Kidney glomerular epithelial cell (primary cell): Measurements from ENCODE around the gene PLXNA3.

Source experiments
- DNase-seq: peaks from one replicate; lab custom pipeline; 2025; lab: John Stamatoyannopoulos, UW

PLXNA3 gene

DNA sequence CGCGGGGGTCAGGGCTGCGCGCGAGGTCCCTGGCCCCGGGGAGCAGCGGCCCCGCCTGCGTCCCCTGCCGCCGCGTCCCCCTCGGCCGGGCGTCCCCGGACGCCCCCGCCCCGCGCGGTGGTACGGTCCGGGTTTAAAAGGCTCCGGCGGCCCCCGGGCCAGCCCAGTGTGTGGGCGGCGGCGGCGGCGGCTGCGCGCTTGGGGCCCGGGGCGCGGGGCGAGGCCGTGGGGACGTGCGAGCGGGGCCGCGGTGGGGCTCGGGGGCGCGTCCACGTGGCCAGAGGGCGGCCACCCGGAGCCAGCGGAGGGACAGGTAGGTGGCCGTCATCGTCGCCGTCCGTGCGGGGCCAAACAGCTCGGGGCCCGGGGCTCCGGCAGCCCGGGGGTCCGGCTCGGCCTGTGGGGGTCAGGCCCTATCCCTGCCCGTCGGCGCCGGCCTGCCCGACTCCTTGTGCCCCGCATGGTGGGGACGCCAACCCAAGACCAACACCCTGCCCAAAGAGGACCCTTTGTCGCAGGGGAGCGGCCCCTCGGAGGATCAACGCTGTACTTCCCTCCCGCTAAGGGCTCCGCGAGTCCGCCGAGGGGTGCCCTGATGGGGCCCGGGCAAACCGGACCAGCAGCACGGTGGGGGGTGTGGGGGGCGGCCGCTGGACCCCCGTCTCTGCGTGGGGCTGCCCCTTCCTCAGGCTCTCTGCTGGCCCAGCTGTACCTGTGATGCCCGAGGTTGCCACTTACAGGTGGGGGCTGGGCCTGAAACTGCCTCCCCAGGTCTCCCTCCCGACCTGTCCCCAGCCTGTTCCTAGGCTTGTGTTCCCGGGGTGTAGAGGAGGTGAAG, at the start of gene PLXNA3:
PLXNA3 (plus strand) TSS at position 166 of the 838 bp plus-strand sequence. CDS start 1,903 bp downstream, outside the sequence.
- no peak for DNase-seq

GRCh38 chrX:154408659-154409221, 49.3 kb upstream of the PLXNA3 start:
- DNase-seq = no peak

DNA sequence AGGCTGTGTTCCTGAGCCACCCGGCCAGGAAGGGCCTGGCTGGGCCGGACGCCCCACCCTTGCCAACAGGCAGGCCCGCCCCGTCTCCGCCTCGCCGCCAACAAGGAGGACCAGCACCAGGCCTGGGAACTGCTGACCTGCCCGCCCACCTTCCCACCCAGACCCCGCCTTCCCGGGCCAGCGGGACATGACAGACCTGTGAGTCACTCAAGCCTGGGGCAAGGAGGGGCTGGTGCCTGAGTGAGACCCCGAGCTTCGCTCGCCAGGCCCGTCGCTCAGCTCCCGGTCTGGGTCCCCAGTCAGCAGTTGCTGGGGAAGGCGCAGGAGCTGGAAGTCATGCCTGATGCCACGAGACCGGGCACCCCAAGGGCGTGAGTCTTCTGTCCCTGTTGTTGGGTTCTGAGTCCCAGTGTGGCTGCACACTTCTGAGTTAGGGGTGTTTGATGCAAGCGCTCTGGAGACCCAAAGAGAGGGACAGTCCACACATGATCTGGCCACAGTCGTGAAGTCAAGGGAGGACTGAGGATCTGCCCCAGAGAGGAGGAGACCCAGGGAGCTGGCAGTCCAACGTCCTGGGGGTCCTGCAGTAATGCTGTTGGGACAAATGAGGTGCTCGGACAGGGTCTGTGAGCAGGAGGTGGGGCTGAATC, 48.7 kb upstream of the PLXNA3 start, which contains the start of gene DNASE1L1:
DNASE1L1 (minus strand) TSS at position 33 of the 650 bp plus-strand sequence. CDS start 3,686 bp downstream, outside the sequence.
- DNase-seq = peak; percentile 70

- no peak for DNase-seq
Measured at GRCh38 chrX:154411981-154412340, 46.1 kb upstream of the PLXNA3 start.

- DNase-seq = no peak
Measured at GRCh38 chrX:154412468-154412867, 45.6 kb upstream of the PLXNA3 start.

GRCh38 chrX:154413142-154413541, 44.9 kb upstream of the PLXNA3 start:
- no peak for DNase-seq

- no peak for DNase-seq
Measured at GRCh38 chrX:154417157-154417556, 40.9 kb upstream of the PLXNA3 start.

DNA sequence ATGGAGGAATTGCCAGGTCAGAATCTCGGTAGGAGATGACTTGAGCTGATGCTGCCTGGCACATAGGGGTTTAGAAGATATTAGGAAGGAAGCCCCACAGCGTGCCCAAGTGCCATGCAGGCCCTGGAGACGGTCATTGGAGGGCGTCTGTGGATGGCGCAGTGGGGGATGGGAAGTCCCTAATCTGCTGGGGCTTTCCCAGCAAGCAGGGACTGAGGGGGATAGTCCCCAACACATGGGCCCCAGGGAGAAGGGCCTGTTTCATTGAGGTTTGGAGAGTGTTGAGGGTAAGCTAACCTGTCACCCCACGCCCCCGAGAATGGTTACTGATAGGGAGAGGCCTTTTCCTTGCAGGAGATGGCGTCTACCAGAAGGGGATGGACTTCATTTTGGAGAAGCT, 38.9 kb upstream of the PLXNA3 start:
- DNase-seq = no peak

GRCh38 chrX:154419688-154420401, 38.2 kb upstream of the PLXNA3 start:
- no peak for DNase-seq

DNA sequence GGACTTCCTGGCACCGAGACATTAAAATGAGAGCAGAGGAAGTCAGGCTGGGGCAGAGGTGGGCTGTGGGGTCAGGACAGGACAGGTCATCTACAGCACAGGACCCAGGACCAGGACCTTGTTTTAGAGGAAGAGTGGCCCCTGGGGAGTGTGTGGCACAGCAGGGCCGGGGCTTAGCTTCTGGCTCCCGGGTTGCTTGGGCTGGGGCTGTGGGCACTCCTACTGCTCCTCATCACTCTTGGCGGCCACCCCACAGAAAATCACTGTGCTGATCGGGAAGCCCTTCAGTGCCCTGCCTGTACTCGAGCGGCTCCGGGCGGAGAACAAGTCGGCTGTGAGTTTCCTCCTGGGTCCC, 37.7 kb upstream of the PLXNA3 start:
- DNase-seq = no peak

DNA sequence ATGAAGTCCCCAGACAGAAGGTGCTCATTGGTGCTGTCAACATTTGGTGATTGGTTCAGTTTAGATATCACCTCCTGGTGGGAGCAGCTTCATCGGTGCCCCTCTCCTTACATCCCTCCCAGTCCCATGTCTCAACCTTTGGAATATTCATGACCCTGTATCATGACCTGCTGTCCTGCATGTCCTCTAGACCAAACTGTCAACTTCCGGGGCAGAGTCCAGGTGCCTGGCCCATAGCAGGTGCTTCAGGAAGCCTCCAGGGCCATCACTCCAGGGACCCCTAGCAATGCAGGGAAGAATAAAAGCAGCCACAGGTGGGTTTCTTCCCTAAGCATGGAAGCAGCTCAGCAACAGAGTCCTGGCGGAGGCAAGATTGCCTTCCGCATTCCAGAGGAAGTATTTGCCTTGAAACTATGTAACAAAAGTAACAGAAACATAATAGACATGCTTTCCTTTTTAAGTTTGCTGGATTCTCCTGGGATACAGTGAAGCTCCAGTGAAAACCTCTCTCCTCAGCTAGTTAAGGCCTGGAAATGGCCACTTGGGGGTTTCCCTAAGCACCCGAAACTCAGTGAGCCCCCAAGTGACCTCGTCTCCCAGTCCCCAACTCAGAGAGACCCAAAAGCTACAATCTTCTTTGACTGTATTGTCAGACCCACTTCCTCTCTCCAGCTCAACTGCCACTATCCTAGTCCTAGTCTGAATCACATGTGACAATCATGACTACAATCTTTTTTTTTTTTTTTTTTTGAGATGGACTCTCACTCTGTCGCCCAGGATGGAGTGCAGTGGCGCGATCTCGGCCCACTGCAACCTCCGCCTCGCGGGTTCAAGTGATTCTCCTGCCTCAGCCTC, 30.9 kb upstream of the PLXNA3 start:
- no peak for DNase-seq

- peak; percentile 59 for DNase-seq
Measured at GRCh38 chrX:154428176-154429171, 29.6 kb upstream of the PLXNA3 start, which contains the start of gene ATP6AP1. Gene ATP6AP1, plus strand, starts transcription at chrX:154428677. Its CDS starts 16 bp downstream, at chrX:154428693.

- DNase-seq = no peak
Measured at GRCh38 chrX:154429711-154430110, 28.4 kb upstream of the PLXNA3 start.

DNA sequence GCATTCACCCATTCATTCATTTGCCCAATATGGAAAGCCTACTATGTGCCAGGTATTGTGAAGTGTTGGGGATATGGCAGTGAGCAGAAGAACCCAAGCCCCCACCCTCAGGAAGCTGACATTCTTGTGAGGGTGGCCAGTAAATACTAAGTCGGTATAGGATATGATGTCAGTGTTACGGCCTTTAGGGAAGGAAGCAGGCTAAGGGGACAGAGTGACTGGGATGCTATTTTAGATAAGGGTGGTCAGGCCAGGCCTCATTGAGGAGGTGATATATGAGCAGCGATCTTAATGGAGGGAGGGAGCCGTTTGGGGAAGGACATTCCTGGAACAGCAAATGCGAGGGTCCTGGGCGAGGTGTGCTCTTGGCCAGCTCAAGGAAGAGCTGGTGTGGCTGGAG, 27.6 kb upstream of the PLXNA3 start:
- no peak for DNase-seq

DNA sequence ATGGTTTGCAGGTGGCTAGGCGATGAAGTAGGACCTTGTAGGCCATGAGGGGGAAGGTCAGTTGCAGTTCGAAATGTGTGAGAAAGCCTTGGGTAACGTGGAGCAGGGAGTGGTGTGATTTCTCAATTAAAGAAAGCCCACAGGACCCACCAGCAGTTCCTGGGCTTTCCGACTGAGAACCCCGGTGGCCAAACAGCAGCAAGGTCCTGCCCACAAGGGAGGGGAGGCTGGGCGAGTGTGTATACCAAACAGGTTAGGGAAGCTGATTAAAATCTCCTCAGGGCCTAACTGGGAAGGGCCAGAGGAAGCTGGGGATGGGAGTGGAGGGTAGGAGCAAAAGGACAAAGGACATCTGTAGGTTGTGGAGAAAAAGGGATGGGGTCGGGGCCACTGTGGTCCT, 27.2 kb upstream of the PLXNA3 start:
- no peak for DNase-seq

DNA sequence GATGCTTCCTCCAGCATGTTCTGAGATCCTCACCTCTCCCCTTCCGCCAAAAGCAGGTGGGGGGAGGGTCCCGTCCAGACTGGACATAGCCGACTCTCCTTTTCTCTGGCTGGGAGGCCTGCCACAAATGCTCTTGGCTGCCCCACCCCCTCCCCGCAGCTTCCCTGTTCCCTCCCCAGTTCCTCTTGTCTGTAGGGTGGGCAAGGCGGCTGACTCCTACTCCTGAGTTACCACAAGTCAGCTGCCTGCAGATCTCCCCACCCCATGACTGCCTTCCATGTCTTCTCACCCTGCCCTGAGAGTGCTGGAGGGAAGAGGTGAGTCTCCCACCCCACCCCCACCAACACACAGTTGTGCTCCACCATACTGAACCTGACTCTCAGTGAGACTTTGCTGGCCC, 26.7 kb upstream of the PLXNA3 start:
- DNase-seq = no peak

GRCh38 chrX:154432210-154432609, 25.9 kb upstream of the PLXNA3 start:
- DNase-seq = no peak

DNA sequence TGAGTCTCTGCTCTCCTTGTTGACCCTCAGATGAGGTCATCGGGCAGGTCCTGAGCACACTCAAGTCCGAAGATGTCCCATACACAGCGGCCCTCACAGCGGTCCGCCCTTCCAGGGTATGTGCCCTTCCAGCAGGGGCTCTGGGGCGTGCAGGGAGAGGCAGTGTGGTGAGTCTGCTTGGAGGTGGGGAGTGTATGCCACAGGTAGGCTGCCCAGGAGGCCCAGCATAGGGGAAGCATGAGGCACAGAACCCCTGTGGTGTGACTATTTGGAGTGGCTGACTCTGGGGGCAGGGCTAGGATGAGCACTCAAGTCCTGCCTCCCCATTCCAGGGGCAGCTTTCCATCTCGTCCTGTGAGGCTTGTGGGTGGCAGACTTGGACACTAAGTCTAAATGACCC, 24.5 kb upstream of the PLXNA3 start:
- DNase-seq = no peak

GRCh38 chrX:154434394-154435168, 23.5 kb upstream of the PLXNA3 start:
- no peak for DNase-seq
